GM08714 (cell line): ENCODE data around the gene CHMP2A.

Source experiments
- H3K4me3 ChIP-seq: fragments of 200-500 bp; sonication (Bioruptor generic); 2 replicates; pipeline ENCODE4 v1.5.1; 2014; ENCODE audit warnings: mild to moderate bottlenecking, low read length, inconsistent platforms
- ZNF274 ChIP-seq: IDR thresholded peaks from 2 replicates; pipeline ENCODE4 v1.6.1; 2012; ENCODE audit warnings: mild to moderate bottlenecking, low read depth, low read length

CHMP2A gene

GRCh38 chr19:58553799-58554493 lies 959 bp downstream of the CHMP2A start:
- no peak for TF ChIP-seq ZNF274
- H3K4me3 ChIP-seq: peak overlapping the region; percentile 78

GRCh38 chr19:58552655-58553054 lies 2.2 kb downstream of the CHMP2A start:
- no peak overlapping the region for H3K4me3 ChIP-seq
- no peak for TF ChIP-seq ZNF274

- H3K4me3 ChIP-seq: no peak overlapping the region
- TF ChIP-seq ZNF274: no peak
Observed at GRCh38 chr19:58551577-58552471, 3.1 kb downstream of the CHMP2A start.

GRCh38 chr19:58551123-58551497 lies 3.8 kb downstream of the CHMP2A start:
- TF ChIP-seq ZNF274: no peak
- no peak overlapping the region for H3K4me3 ChIP-seq

- no peak overlapping the region for H3K4me3 ChIP-seq
- TF ChIP-seq ZNF274: peak; percentile 15; the same call in 1 of the 2 replicates
Observed at GRCh38 chr19:58550362-58551122, 4.4 kb downstream of the CHMP2A start.

GRCh38 chr19:58549664-58550361 lies 5.1 kb downstream of the CHMP2A start:
- H3K4me3 ChIP-seq: no peak overlapping the region
- TF ChIP-seq ZNF274: peak; percentile 57; the same call in 1 of the 2 replicates

GRCh38 chr19:58548859-58549663 lies 5.8 kb downstream of the CHMP2A start:
- peak; percentile 68; the same call in 1 of the 2 replicates for TF ChIP-seq ZNF274
- H3K4me3 ChIP-seq: no peak overlapping the region

GRCh38 chr19:58547323-58548312 lies 7.3 kb downstream of the CHMP2A start:
- no peak overlapping the region for H3K4me3 ChIP-seq
- peak; percentile 67; the same call in 1 of the 2 replicates for TF ChIP-seq ZNF274

GRCh38 chr19:58546019-58546530 lies 8.8 kb downstream of the CHMP2A start:
- TF ChIP-seq ZNF274: no peak
- H3K4me3 ChIP-seq: peak overlapping the region; percentile 91

- TF ChIP-seq ZNF274: peak; percentile 59; the same call in 1 of the 2 replicates
- H3K4me3 ChIP-seq: peak overlapping the region; percentile 91
Observed at GRCh38 chr19:58545286-58546018, 9.5 kb downstream of the CHMP2A start.
